COR-L47 (cell line): Measurements from ENCODE around the gene KIRREL3.

Source experiments
- DNase-seq: peaks from one replicate; lab custom pipeline; 2025; lab: John Stamatoyannopoulos, UW

Gene KIRREL3

DNA sequence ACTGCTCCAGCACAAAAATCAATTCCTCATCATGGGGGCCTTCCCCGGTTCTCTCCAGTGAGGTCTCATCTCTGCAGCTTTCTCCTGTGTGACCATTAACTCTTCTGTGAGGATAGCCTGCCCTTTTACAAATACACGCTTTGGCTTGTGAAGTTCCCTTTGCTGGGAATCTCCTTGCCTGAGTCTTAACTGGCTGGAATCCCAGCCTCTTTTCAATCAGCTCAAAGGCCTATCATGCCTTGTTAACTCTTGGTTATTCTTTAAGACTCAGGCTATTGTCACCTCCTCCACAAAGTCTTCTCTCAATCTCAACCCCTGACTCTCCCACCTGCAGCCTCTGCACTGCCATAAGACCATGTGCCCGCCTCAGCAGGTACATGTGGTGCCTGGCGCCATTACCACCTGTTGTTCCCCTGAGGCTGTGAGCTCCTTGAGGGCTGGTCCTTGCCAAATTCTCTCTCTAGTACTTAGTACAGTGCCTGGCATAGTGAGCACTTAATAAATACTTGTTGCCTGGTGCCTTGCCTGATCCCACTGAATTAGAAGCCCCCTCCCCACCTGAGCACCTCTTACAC lies 516.9 kb downstream of the KIRREL3 start:
- no peak for DNase-seq

DNA sequence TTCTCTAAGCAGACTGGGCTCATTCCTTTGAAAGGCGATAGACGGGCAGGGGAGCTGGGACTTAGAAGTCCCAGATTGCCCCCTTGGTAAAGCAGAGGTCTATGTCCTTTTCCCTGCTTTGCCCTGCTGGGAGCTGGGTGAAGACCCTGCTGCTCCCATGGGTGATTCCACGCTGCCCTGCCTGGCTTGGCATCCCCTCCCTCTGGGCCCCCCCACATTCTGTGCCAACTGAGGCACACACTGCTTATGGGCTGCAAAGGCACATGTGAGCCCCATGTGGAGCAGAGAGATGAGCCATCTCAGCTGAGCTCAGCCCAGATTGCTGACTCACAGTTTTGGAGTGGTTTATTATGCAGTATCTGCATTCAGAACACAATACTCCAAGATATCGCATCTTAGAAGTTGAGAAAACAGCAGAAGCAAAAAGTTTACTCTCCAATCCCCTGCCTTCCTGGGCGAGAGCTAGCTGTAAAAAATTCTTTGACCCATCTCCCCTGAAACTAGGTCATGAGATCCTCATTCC lies 517.9 kb downstream of the KIRREL3 start:
- DNase-seq, result no peak

DNA sequence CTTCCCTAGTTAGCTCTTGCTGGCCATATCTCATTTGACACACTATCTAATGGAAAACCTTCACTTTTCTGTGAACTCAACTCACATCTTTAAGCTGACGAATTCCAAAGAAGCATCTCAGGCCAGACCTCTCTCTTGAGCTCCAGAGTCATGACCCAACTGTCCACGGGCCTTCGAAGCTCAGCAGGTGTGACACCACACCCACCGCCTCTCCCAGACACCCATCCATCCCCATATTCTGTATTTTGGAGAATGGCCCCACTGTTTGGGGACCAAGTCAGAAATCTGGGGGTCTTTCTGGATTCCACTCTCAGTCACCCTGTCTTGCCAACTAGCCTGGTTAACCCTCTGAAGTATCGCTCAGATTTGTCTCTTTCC lies 519.3 kb downstream of the KIRREL3 start:
- no peak for DNase-seq

DNA sequence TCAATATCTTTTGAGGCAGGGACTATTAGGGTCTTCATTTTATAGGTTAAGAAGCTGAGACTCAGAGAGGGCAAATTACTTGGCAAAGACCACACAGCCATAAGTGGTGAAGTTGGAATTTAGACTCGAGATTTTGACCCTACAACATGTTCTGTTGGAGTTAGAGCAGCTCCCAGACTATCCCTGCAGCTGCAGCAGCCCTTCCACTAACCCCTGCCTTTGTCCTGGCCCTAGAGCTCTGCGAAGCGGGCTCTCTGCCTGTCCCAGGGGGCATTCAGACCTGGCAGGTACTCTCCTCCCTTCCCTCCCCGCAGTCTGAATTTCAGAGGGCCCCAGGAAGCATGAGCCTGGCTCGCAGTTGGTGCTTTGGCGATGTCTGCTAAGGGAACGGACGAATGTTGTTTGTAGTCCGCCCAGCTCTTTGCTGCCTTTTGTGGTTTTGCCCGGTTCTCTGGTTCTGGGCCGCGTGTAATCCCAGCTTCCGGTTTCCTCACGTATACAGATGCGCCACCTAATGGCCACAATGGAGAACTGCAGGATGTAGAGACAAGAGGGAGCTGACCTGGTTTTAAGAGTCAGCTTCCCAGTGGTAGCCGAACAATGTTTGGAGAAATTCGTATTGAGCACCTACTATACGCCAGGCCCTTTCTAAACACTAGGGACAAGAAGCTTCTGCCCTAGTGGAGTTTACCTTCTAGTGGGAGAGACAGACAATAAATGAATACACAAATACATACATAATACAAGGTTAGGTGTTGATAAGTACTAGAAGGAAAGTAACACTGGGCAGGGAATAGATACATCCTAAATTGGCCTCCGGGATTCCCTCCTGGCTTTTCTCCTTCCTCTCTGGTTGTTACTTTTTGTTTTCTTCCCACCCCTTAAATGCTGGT lies 519.9 kb downstream of the KIRREL3 start:
- DNase-seq, result peak; percentile 73

DNA sequence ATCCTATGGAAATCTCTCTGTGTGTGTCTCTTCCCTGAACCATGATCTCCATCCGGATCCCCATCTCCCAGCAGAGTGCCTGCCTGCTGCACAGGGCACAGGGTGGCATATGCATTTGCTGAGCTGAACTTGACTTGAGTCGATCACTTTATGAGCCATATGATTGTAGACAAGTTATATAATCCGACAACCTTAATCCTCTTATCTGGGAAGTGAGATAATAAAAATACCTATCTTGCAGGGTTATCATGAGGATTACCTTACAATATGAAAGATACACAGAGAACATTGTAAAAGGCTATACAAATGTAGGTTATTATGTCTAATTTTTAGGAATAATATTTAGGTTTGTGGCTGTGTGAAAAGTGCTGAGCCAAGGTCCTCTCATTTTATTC lies 520.6 kb downstream of the KIRREL3 start:
- DNase-seq, result no peak

DNA sequence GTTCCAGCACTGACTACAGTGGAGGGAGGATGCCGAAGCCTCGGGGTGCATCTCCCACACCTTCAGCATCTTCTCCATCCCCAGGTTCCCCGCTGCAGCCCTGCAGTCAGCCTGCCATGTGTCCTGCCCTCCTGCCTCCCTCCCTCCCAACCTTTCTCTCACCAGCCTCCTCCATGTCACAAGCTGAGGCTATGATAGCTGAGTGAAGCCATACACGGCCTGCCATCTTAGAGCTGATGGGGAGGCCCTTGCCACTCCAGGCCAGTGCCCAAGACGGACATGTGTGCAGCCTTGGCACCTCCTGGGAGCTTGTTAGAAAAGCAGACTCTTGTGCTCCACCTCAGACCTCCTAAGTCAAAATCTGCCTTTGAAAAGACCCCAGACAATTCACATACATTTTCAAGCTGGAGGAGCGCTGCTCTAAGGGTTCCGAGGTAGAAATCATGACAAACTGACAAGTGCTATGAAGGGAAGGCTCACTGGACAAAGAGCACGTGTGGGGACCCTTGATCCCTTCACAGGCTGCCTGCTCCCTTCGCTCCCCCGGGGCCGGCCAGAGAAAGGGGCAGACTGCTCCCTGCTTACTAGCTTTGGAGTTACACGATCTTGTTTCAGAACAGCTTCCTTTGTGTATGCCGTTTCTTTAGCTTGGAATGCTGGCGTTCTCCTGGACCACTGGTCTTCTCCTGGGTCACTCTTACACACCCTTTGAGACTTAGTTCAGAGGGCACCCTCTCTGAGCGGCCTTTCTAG lies 521.2 kb downstream of the KIRREL3 start:
- no peak for DNase-seq

DNA sequence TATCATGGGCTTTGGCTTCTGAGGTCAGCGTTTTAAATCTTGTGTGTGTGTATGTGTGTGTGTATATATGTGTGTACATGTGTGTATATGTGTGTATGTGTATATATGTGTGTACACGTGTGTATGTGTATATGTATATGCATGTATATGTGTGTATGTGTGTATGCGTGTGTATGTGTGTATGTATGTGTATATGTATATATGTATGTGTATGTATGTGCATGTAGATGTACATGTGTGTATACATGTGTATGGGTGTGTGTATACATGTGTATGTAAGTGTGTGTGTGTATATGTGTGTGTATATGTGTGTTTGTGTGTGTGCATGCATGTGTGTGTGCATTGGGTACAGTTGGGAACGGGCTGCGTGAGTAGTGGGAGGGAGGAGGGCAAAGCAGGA lies 522.1 kb downstream of the KIRREL3 start:
- DNase-seq, result no peak

DNA sequence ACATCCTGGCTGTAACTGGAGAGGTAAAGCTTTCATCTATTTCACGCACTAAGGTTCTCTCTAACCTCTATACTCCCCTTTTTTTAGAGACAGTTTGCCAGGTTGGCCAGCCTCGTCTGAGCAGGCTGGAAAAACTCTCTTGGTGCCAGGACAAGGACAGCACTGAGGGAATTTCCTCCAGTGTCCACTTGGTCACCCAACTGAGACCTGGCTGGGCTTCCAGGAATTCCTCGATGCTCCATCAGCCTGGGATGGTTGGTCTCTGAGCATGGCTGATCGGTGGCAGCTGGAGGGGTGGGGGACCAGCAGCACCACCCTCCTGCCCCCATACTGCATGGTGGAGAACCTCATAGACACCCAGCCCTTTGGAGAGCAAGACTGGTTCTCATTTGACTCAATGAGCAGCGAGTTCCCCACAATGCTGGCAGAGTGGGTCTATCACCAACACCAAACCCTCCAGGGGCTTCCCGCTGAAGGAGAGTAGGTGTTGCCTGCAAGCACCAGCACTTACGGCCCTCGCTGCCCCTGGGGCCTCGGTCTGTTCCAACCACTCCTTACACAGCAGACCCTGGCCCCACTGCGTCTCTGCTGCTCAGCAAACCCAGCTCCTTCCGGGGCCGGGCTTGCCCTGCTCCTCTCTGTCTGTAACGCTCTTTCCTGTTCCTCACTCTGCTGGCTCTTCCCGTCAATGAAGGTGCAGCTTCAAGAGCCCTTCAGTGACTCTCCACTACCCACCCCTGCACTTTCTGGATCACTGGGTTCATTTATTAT lies 522.9 kb downstream of the KIRREL3 start:
- no peak for DNase-seq

DNA sequence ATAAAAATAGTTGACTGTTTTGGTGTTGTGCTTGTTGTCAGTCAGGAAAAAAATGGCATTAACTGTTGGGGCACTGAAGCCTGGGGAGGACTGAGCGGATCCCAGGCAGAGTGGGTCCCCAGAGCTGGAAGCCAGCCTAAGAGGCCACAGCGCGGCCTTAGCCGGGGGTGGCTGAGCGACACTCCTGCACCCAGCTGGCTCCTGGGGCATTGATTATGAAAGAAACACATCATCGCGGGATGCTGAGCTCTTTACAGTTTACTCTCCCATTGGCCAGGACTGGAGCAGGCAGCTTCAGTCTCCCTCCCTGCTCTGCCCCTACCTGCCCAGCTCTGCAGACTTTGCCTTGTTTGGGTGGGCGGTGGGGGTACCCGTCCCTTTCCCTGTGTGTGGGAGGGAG lies 523.6 kb downstream of the KIRREL3 start:
- DNase-seq, result no peak

DNA sequence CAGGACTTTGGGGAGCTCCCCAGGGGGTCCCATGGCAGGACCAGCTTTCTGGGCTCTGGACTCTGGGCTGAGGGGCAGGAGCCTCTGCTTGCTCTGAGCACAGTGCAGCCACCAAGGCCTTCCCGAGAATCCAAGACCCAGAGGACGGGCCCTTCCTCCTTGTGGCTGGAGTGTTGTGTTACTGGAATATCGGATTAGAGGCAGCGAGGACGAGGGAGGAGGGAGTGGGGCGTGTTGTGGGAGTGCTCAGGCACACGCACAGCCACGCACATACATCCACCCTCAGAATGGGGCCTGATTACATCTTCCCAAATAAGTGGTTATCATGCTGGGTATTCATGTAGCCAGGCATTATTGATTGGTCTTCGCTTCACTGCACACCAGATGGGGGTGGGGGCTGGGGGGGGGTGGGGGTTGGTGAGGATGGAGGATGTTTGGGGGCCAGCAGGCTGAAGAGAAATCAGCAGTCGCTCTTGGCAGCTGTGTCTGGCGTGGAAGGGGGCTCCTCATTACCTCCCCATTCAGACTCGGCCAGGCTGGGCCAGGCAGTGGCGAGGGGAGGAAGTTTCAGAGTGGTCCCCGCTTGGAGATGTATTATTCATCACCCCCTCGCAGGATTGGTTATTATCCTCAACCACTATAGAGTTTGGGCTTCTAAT lies 524.2 kb downstream of the KIRREL3 start:
- DNase-seq, result peak; percentile 58

DNA sequence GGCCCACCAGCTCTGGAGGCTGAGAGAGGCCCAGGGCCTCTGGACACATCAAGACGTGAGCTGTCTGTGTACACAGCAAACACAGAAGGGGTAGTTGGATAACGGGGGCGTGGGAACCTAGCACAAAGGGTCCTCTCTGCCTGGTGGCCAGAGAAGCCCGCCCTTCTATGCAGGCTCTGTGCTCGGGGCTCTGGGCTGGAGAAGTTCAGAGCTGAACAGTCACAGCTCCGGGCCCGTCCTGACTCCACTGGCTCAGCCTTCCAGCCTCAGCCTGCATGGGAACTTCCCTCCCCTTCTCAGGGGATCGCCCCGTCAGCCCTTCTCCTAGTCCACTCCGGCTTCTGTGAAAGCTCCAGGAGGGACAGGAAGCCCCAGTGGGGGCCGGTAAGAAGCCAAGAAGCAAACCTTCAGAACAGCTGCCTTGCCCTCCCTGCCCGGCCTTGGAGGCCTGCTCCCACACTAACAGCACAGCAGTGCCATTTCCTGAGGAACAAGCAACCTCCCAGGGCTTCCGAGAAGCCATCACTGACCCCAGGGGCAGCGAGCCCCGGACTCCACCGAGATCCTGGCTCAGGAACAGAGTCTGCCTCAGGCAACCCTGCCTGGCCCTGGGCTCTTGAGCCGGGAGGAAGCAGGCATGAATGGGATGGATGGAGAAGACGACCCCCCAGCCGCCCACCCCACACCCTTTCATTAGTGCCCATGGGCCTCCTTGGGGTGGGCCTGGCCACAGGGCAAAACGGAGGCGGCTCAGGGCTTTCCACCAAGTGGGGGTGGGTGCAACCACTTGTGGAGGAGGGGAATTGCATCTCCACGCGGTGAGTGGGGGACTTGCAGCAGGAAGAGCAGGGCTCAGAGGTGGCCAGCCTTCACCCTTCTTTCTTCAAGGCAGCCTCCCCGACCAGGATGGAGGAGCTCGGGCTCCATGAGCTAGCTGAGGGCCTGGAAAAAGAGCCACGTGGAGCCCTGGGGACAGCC lies 525.3 kb downstream of the KIRREL3 start:
- DNase-seq, result no peak

DNA sequence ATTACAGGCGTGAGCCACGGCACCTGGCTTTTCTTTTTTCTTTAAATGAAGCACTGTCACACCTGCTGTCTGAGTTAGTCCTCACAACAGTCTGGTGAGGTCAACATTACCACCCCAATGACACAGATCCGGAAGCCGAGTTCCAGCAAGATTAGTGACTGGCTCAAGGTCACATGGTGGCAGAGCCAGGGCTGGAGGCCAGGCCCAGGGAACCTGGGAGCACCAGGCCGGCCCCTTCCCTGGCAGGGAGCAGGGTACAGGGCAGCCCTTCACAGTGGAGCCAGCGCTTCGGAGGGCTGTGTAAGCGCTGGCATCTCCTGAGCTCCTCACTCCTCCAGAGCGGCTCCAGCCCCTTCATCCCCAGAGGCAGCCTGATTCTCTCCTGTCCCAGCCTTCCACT lies 526.4 kb downstream of the KIRREL3 start:
- DNase-seq, result no peak

DNA sequence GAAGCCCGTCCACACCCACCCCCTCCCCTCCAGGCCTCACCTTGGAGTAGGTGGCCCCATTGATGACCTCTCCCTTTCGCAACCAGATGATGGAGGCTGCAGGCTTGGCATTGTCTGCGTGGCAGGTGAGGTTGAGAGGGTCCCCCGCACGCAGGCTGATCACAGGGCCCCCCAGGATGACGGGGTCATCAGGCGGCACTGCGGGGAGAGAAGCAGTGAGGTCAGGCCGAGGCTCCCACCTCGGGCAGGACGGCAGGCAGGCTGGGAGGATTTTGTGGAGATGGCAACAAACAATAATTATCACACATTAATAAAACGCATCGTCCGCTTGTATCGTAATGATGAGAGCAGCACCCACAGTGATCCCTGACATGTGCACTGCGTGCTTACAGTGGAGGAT lies 527.3 kb downstream of the KIRREL3 start:
- no peak for DNase-seq

DNA sequence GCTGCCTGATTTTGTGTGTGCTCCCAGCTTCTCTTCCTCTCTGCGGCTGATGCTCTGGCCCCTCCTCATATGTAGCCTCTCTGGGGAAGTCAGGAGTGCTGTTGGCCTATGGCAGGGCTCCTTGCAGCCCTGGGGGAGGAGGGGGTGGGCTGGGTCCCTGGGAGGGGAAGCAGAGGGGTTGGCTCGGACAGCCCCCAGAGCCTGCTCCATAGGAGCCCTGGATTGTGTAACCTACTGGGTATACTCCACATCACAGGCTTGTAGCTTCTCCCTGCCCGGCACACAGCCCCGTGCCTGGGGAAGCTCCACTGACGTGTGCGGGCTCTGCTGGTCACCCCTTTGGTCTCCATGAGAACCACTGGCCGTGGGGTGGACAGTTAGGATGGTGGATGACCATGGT lies 531.3 kb downstream of the KIRREL3 start:
- DNase-seq, result no peak

DNA sequence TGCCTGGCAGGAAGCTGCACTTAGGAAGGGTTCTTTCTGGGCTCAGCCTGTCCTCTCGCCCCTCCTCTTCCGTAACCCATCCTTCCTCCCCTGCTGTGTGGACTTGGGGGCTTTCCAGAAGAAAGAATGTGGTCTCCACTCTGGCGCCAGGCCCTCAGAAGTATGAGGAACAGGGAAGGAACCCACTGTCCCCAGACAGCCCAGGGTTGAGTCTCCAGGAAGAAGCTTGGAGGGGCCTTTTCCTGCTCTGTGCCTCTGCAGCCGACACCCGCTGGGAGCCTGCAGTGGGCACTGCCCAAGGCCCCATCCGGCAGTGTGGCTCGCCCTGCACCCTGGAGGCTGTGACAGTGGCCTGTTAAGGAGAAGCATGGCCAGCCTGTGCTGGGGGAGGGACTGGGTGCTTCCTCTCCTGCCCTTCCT lies 532.5 kb downstream of the KIRREL3 start:
- no peak for DNase-seq

DNA sequence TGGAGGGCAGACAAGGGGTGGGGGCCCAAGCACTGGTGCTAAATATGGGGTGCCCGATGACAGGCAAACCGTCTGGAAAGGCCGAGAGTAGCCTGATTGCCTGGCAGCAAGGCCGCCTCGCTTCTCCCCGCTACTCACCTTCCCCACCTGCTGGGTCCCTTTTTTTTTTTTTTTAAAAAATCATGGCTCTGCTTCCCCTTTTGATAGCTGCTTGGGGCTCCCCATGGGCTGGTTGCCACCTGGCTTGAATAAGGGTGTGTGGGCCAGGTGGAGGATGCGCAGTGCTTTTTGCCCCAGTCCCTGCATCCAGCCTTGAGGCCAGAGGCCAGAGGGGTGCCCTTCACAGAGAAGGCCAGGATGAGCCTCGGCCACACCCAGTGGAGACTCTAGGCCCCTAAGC lies 533.1 kb downstream of the KIRREL3 start:
- DNase-seq, result no peak

DNA sequence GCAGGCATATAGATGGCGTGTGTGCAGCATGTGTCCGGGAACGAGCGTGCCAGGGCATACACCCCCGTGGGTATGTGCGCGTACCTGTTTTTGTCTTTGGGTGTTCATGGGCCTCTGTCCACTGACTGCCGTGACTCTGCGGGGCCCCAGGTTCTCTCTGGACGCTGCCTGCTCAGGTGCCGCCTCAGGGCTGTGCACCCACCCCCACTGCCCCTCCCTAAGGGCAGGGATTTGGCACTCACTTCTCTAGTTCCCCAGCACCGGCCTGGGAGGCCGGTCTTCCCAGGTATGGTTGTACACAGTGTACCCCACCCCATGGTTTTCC lies 533.6 kb downstream of the KIRREL3 start:
- no peak for DNase-seq

DNA sequence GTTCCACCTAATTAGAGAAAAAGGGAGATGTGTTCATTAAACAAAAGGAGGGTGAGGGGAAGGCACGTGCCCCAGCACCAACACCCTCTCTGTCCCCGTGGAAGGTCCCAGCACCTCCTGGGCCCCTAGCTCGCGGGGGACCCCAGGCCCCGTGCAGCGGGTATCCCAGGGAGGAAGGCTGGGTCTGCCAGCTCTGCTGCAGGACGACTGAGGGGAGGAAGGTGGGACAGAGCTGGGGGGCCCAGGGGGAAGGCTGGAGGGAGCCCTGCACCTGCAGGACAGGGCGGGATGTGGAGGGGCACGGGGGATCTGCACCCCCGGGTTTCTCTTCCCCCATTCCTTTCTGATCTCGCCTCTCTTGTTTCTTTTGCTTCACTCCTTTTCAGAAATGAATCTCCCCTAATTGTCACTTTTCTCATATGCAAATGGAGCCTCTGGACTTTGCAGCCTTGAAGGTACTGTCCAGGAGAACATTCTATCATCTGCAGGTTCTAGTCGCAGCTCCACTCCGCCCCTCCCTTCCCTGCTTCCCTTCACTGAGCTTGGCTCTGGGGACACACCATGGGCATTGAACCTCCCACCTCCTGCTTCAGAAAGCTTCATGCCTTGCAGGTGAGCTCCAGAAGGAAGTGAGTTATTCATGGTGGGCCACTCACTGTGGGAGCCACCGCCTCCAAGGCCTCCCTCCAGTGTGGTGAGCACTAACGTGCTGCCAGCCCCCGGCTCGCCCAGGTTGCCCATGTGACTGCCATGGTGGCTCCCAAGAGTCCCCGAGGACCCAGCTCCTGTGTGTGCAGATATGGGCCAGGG lies 534.1 kb downstream of the KIRREL3 start:
- DNase-seq, result no peak

DNA sequence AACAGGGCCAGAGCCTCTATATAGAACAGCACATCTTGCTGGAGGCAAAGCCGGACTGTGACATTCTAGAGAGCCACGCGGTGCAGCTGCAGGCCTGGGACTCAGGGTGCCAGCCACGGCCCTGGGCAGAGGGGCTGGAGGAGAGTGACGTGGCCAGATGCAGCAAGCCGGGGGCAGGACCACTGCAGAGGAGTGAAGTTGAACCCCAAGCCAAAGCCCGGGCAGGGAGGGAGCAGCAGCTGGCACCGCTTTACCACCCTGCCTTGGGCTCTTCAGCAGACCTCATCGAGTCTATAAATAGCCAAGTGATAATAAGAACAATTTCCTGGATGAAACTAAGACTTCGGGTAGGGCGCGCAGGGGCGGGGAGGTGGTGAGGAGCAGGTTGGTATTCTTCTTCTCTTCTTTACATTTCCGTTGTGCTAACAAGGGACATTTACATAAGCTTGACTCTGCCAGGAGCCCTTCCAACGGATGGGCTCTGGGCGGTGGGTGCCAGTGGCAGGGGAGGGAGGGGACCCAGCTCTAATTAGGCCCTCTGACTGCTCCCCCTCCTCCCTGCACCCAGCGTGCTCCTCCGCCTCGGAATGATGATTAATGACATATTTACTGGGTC lies 534.9 kb downstream of the KIRREL3 start:
- DNase-seq, result peak; percentile 79
